ENCODE results near the gene CCDC198. TPM values are rescaled to one million over a fixed set of nuclear protein-coding genes. Genes with fewer than 3 reads are reported as not detected.

Gene CCDC198
- total RNA-seq, 3 donors from 2014 or later = not detected

GRCh38 chr14:57512220-57512619 lies 18.6 kb upstream of the CCDC198 start:
- ATAC-seq = no peak
- no peak for TF ChIP-seq CTCF (IDR thresholded peaks at IDR 0.05)
- Histone ChIP-seq H3K4me1 (ENCODE audit: low read depth) (no peaks in the 10 kb centered on the region), H3K4me3 (no peak overlapping the region), H3K9me3 (no peaks in the 10 kb centered on the region), H3K36me3 (ENCODE audit: low read depth) (no peaks in the 10 kb centered on the region)
- intact Hi-C loops (cut with DNase I, micrococcal nuclease) = no loop called here
- no peak for DNase-seq

DNA sequence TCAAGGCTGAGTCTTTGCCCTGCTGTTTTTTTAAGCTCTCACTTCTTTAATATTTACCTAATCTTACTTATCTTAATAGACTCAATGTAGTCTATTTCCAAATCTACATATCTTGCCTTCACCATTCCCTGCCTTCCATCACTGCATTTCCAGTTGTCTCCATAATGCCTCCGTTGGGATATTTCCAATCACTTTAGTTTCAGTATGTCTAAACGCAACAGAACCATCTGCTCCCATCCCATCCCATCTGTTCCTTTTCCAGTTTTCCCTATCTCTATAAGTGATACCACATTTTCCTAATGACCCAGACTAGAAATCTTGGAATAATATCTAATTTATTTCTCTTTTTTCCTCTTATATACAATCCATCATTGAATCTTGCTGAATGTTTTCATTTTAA lies 15.1 kb upstream of the CCDC198 start:
- H3K4me3 ChIP-seq = no peak overlapping the region
- DNase-seq = no peak
- intact Hi-C loops (cut with DNase I, micrococcal nuclease) = no loop called here
- no peaks in the 10 kb centered on the region for H3K4me1 ChIP-seq (ENCODE audit: low read depth)
- no peaks in the 10 kb centered on the region for H3K36me3 ChIP-seq (ENCODE audit: low read depth)
- no peak for TF ChIP-seq CTCF (IDR thresholded peaks at IDR 0.05)
- no peaks in the 10 kb centered on the region for H3K9me3 ChIP-seq
- no peak for ATAC-seq

DNA sequence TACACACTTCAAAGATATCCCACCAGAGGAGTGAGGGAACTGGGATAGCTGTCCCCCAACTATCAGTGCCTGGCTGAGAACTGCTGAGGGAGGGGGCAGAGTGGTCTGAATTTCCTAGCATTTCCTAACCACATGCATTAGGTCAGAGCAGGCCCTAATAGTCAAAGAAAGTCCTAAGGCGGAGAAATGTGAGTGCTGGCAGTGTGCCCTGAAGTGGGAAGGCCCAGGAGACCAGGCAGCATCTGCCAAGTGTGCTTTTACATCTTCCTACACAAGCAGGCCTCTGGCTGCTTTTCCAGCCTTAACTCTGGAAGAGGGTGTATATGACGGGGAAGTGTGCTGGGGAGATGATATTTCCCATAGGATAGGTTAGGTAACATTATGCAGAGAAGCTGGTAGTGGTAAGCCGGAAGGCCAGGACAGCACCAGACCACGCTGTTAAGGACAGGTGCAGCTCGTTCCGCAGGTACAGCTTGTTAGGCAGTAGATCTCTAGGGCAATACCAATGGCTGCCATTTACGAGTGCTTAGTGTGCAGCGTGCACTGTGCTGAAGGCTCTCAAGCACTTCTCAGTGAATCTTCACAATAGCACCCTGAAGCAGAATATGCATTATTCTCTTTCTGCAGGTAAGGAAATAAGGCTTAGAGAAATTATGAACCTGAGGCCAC lies 9.1 kb upstream of the CCDC198 start:
- TF ChIP-seq CTCF (IDR thresholded peaks at IDR 0.05) = no peak
- Histone ChIP-seq H3K4me1 (ENCODE audit: low read depth) (no peaks in the 10 kb centered on the region), H3K4me3 (no peak overlapping the region), H3K36me3 (ENCODE audit: low read depth) (no peaks in the 10 kb centered on the region), H3K9me3 (no peaks in the 10 kb centered on the region)
- intact Hi-C loops (cut with DNase I, micrococcal nuclease) = no loop called here
- DNase-seq (no peak), ATAC-seq (no peak)

DNA sequence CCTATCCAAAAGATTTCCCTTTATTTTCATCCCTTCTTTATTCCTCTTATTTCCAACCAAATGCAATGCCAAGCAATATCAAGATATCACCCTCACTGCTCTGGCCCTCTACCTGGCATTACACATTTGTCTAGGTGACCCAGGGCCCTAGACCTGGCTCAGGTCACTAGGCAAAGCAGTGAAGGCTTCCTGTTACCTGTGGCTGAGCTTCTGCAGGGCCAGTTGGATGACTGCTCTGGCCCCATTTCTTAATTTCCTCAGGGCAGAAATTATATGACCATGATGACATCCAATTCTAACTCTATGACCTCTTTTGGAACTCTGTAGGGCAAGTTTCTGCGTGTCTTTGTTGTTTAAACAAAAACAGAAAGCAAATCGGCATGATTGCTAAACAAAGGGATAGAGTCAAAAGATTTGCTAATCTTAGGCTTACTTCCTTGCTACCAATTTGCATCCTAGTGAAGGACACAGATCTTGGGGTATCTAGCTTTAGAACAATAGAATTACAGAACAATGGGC lies 7.4 kb upstream of the CCDC198 start:
- no peak overlapping the region for H3K4me3 ChIP-seq
- H3K9me3 ChIP-seq = no peaks in the 10 kb centered on the region
- ATAC-seq (no peak), DNase-seq (no peak)
- intact Hi-C loops (cut with DNase I, micrococcal nuclease) = no loop called here
- H3K4me1 ChIP-seq (ENCODE audit: low read depth) = no peaks in the 10 kb centered on the region
- no peak for TF ChIP-seq CTCF (IDR thresholded peaks at IDR 0.05)
- H3K36me3 ChIP-seq (ENCODE audit: low read depth) = no peaks in the 10 kb centered on the region

- no peak overlapping the region for H3K4me3 ChIP-seq
- TF ChIP-seq CTCF (IDR thresholded peaks at IDR 0.05) = no peak
- DNase-seq = no peak
- H3K9me3 ChIP-seq = no peaks in the 10 kb centered on the region
- no peak for ATAC-seq
- H3K36me3 ChIP-seq (ENCODE audit: low read depth) = no peaks in the 10 kb centered on the region
- intact Hi-C loops (cut with DNase I, micrococcal nuclease) = no loop called here
- no peaks in the 10 kb centered on the region for H3K4me1 ChIP-seq (ENCODE audit: low read depth)
Observed at GRCh38 chr14:57498659-57499058, 5.0 kb upstream of the CCDC198 start.
